CD4-positive, alpha-beta T cell (primary cell): ENCODE results near the gene SPOP. TPM values are rescaled to one million over a fixed set of nuclear protein-coding genes. Genes with fewer than 3 reads are reported as not detected.

Experiments
- ATAC-seq: fragments of 200-7000 bp; cut with Tn5 transposase; one replicate; pipeline ENCODE4 v1.10.0; 2022; ENCODE audit warnings: mild to moderate bottlenecking; ENCODE audit not compliant: poor library complexity
- CTCF ChIA-PET: fragments of 350-600 bp; sonication (Branson Sonifier 250); formaldehyde crosslinking; loops from one replicate; lab custom pipeline; 2021; ENCODE audit warnings: antibody characterized with exemption, inconsistent platforms; lab: Charles Lee
- POLR2A ChIA-PET: fragments of 350-600 bp; sonication (Branson Sonifier 250); formaldehyde crosslinking; loops from one replicate; lab custom pipeline; 2021; ENCODE audit warnings: antibody characterized with exemption, inconsistent platforms; lab: Charles Lee
- DNase-seq, 14 experiments: peaks; one replicate each; pipeline ENCODE4 v3.0.0-alpha.2; 2013 to 2020; ENCODE audit warnings: mixed read lengths in 2 of 14
- H3K27ac ChIP-seq, 2 donors: one replicate each; pipeline versions ENCODE4 v1.5.1 to v1.7.0; 2013; ENCODE audit warnings: low read length in 2 of 2, low read depth in 1 of 2, mild to moderate bottlenecking in 1 of 2
- H3K27me3 ChIP-seq, 2 experiments: 1 replicate in 1 of 2; 2 replicates in 1 of 2; pipeline versions ENCODE4 v1.6.1 to v1.7.0; 2013; ENCODE audit warnings: low read length in 2 of 2, control low read depth in 1 of 2, mild to moderate bottlenecking in 1 of 2, moderate library complexity in 1 of 2; ENCODE audit not compliant: insufficient read depth in 2 of 2, control insufficient read depth in 1 of 2
- H3K36me3 ChIP-seq: one replicate; pipeline ENCODE4 v1.6.1; 2013; ENCODE audit warnings: low read length, control low read depth; ENCODE audit not compliant: insufficient read depth
- H3K4me1 ChIP-seq: one replicate; pipeline ENCODE4 v1.6.1; 2013; ENCODE audit warnings: low read length, control low read depth; ENCODE audit not compliant: insufficient read depth
- H3K4me3 ChIP-seq: one replicate; pipeline ENCODE4 v1.5.1; 2013; ENCODE audit warnings: mild to moderate bottlenecking, low read length, moderate library complexity
- H3K9me3 ChIP-seq, 2 experiments: 1 replicate in 1 of 2; 2 replicates in 1 of 2; pipeline versions ENCODE4 v1.6.1 to v1.7.0; 2013; ENCODE audit warnings: low read length in 2 of 2, mild to moderate bottlenecking in 2 of 2, control low read depth in 1 of 2, moderate library complexity in 1 of 2; ENCODE audit not compliant: control insufficient read depth in 1 of 2, insufficient read depth in 1 of 2
- H3K27ac Mint-ChIP-seq: one replicate; pipeline ENCODE4 v1.8.0; 2020; ENCODE audit warnings: mixed read lengths
- H3K27me3 Mint-ChIP-seq: one replicate; pipeline ENCODE4 v1.8.0; 2021; ENCODE audit warnings: mixed read lengths
- H3K36me3 Mint-ChIP-seq: one replicate; pipeline ENCODE4 v1.8.0; 2021; ENCODE audit warnings: low read depth, mixed read lengths
- H3K4me1 Mint-ChIP-seq: one replicate; pipeline ENCODE4 v1.8.0; 2021; ENCODE audit warnings: low read depth, mixed read lengths
- H3K4me3 Mint-ChIP-seq: one replicate; pipeline ENCODE4 v1.8.0; 2020; ENCODE audit warnings: mild to moderate bottlenecking, mixed read lengths
- H3K9me3 Mint-ChIP-seq: one replicate; pipeline ENCODE4 v1.8.0; 2020; ENCODE audit warnings: mixed read lengths
- CTCF ChIP-seq: fragments of 200-600 bp; IDR thresholded peaks from one replicate; pipeline ENCODE4 v1.8.0; 2022; ENCODE audit warnings: antibody characterized with exemption, mild to moderate bottlenecking
- intact Hi-C, 2 experiments: fragments of 100-400 bp; cut with DNase I in 1 of 2; cut with micrococcal nuclease in 1 of 2; formaldehyde crosslinking; loops; one replicate each; pipeline versions ENCODE4 v1.15.1 to v1.9.0; 2023 to 2025; cut with DNase I, micrococcal nuclease
- total RNA-seq, 174 experiments: library from RNA in 2 of 174; stranded (reverse) in 2 of 174; gene quantifications; one replicate each; pipeline ENCODE4 v1.2.3 and lab custom pipeline; 2021 to 2026

SPOP gene
- total RNA-seq, 2 experiments from 2014 or later = 38.7 to 41.5 TPM

DNA sequence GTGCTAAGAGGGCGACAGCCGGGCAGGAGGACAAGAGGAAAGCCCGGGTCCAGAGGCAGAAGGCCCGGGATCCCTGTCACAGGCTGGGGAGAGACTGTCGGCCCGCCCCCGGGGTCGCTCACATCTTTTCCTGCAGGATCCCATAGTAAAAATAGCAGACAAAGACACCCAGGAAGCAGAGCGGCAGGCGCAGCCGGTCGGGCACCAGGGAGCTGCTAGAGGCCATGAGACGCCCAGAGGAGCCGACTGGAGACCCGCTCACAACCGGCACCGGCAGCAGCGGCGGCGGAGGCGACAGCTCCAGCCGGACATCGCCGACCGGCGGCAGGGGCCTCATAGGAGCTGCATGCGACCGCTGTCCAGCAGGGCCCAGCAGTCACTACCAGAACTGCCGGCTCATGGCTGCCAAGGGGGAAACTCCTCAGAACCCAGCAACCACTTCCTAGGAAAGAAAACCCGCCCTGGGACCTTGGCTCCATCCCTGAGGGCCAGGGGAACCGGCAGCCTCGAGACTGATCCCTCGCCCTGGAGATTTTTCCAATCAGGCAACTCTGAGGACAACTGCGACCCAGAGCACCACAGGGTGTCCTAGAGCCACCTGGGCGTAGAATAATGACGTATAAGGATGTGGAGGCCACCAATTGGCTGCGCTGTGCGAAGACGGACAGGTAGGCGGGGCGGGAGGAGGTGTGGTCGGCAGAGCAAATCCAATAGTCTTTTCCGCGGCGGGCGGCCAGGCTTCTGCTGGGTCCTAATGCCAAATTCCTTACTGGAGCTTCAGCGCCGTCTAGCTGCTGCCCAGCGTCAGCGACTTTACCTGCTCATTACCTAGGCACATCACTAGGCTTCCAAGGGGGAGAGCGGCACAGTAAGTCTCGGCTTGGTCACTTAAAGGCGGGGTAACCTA is 30.0 kb upstream of the SPOP start, which contains the start of gene SLC35B1:
TSS of gene SLC35B1 (minus strand) at position 357 of the 907 bp plus-strand sequence. CDS start at position 226, 131 bp downstream.
- peak within 1 kb of the TSS; percentile 83 to 94 for H3K27ac ChIP-seq
- peak within 1 kb of the TSS; percentile 99 for H3K4me3 Mint-ChIP-seq
- DNase-seq (peak; percentile 96 to 99 (median 98)), ATAC-seq (peak; percentile 97)
- H3K9me3 ChIP-seq = no peaks in the 10 kb centered on the region
- peaks cover 34% of the 10 kb centered on the region for H3K4me1 ChIP-seq
- ChIA-PET POLR2A (interaction anchor here (0.7 to 3.5 kb wide), 28 partner anchors 8 to 1159 kb away, joined by 3 to 77 read pairs (median 6); partner anchors contain the start of genes FAM117A, KAT7 and SPOP), CTCF (interaction anchor here (0.7 to 5.3 kb wide), 27 partner anchors 9 to 140 kb away, joined by 3 to 67 read pairs (median 5); partner anchors contain the start of genes FAM117A and KAT7)
- peaks cover 49% of the 10 kb centered on the region for H3K4me1 Mint-ChIP-seq
- H3K36me3 ChIP-seq = peaks cover 67% of the 10 kb centered on the region
- H3K27ac Mint-ChIP-seq = peak within 1 kb of the TSS; percentile 87
- intact Hi-C loops = loop anchor here (1.0 to 10.0 kb wide), 9 partner anchors 31 to 387 kb away; partner anchors contain the start of genes FAM117A (in 2 of the 2), KAT7 (in 2 of the 2), DLX3 (in 1 of the 2) and PDK2 (in 1 of the 2)
- H3K27me3 ChIP-seq = no peaks in the 10 kb centered on the region
- H3K4me3 ChIP-seq = peak within 1 kb of the TSS; percentile 81
- no peaks in the 10 kb centered on the region for H3K27me3 Mint-ChIP-seq
- TF ChIP-seq CTCF = peak; percentile 82
- H3K9me3 Mint-ChIP-seq = no peaks in the 10 kb centered on the region
- peaks cover 82% of the 10 kb centered on the region for H3K36me3 Mint-ChIP-seq

- Histone ChIP-seq H3K4me1 (peaks cover 34% of the 10 kb centered on the region), H3K9me3 (no peaks in the 10 kb centered on the region), H3K4me3 (peak overlapping the region; percentile 81), H3K27me3 (no peaks in the 10 kb centered on the region), H3K27ac (peak overlapping the region; percentile 83 to 94), H3K36me3 (peaks cover 67% of the 10 kb centered on the region)
- intact Hi-C loops = loop anchor here (5.0 to 10.0 kb wide), 4 partner anchors 145 to 388 kb away; partner anchors contain the start of genes DLX3 (in 1 of the 2), PDK2 (in 1 of the 2) and PHB1 (in 1 of the 2)
- POLR2A ChIA-PET = interaction anchor here (0.9 to 3.5 kb wide), 18 partner anchors 8 to 1160 kb away, joined by 3 to 77 read pairs (median 9); partner anchors contain the start of genes FAM117A, KAT7 and SPOP
- TF ChIP-seq CTCF = no peak
- H3K27ac Mint-ChIP-seq = peak overlapping the region; percentile 87
- DNase-seq (peak in 9 of 14 experiments; percentile 19 to 70 (median 45)), ATAC-seq (peak; percentile 19)
- peaks cover 82% of the 10 kb centered on the region for H3K36me3 Mint-ChIP-seq
- H3K9me3 Mint-ChIP-seq = no peaks in the 10 kb centered on the region
- H3K27me3 Mint-ChIP-seq = no peaks in the 10 kb centered on the region
- CTCF ChIA-PET = interaction anchor here (0.8 to 5.3 kb wide), 18 partner anchors 9 to 140 kb away, joined by 3 to 67 read pairs (median 6); partner anchors contain the start of genes FAM117A and KAT7
- H3K4me3 Mint-ChIP-seq = peak overlapping the region; percentile 99
- peaks cover 49% of the 10 kb centered on the region for H3K4me1 Mint-ChIP-seq
These were observed 29.3 kb upstream of the SPOP start for GRCh38 chr17:49707246-49707607.

GRCh38 chr17:49705254-49705653 is 27.4 kb upstream of the SPOP start:
- ATAC-seq (no peak), DNase-seq (no peak)
- no peaks in the 10 kb centered on the region for H3K9me3 Mint-ChIP-seq
- peaks cover 34% of the 10 kb centered on the region for H3K4me1 ChIP-seq
- H3K4me3 Mint-ChIP-seq = peak overlapping the region; percentile 85
- no peak overlapping the region for H3K4me3 ChIP-seq
- H3K27ac ChIP-seq = no peak overlapping the region
- H3K36me3 Mint-ChIP-seq = peaks cover 81% of the 10 kb centered on the region
- H3K27ac Mint-ChIP-seq = peak overlapping the region; percentile 87
- no peak for TF ChIP-seq CTCF
- H3K27me3 ChIP-seq = no peaks in the 10 kb centered on the region
- H3K36me3 ChIP-seq = peaks cover 70% of the 10 kb centered on the region
- ChIA-PET CTCF (interaction anchor here (1.8 kb wide), 1 partner anchor 135 kb away, joined by 6 read pairs; no protein-coding TSS in a partner anchor), POLR2A (interaction anchor here (1.2 to 1.4 kb wide), 2 partner anchors 37 to 113 kb away, joined by 3 read pairs; no protein-coding TSS in a partner anchor)
- H3K27me3 Mint-ChIP-seq = no peaks in the 10 kb centered on the region
- H3K9me3 ChIP-seq = no peaks in the 10 kb centered on the region
- H3K4me1 Mint-ChIP-seq = peaks cover 55% of the 10 kb centered on the region
- intact Hi-C loops = loop anchor here (5.0 to 10.0 kb wide), 4 partner anchors 147 to 390 kb away; partner anchors contain the start of genes DLX3 (in 1 of the 2), PDK2 (in 1 of the 2) and PHB1 (in 1 of the 2)
